GM21526 (cell line): Measurements from ENCODE around the gene ARHGAP9.
A peak's percentile ranks its signal among the peaks of the same experiment; 100 is the strongest.

Experiments
- ATAC-seq: cut with Tn5 transposase; IDR thresholded peaks from one replicate; pipeline ENCODE4 v1.9.1; 2021; ENCODE audit warnings: moderate library complexity; ENCODE audit not compliant: unreplicated experiment, low FRiP score

Gene ARHGAP9

GRCh38 chr12:57475271-57476161, 4.2 kb downstream of the ARHGAP9 start:
- no peak for ATAC-seq

GRCh38 chr12:57474862-57475261, 4.8 kb downstream of the ARHGAP9 start:
- no peak for ATAC-seq

- ATAC-seq, result no peak
These were observed 5.2 kb downstream of the ARHGAP9 start for GRCh38 chr12:57474430-57474829.

GRCh38 chr12:57473886-57474285, 5.8 kb downstream of the ARHGAP9 start:
- no peak for ATAC-seq

- ATAC-seq, result no peak
These were observed 6.3 kb downstream of the ARHGAP9 start for GRCh38 chr12:57473392-57473791.

- no peak for ATAC-seq
These were observed 7.3 kb downstream of the ARHGAP9 start for GRCh38 chr12:57472391-57472790.

- no peak for ATAC-seq
These were observed 8.0 kb downstream of the ARHGAP9 start for GRCh38 chr12:57471661-57472060.

GRCh38 chr12:57470970-57471656, 8.6 kb downstream of the ARHGAP9 start:
- ATAC-seq, result no peak

GRCh38 chr12:57470286-57470969, 9.2 kb downstream of the ARHGAP9 start:
- no peak for ATAC-seq

- ATAC-seq, result no peak
These were observed 10.1 kb downstream of the ARHGAP9 start for GRCh38 chr12:57469296-57470164.

GRCh38 chr12:57467915-57468314, 11.8 kb downstream of the ARHGAP9 start:
- no peak for ATAC-seq

GRCh38 chr12:57467212-57467874, 12.3 kb downstream of the ARHGAP9 start:
- ATAC-seq, result no peak

GRCh38 chr12:57465747-57466505, 13.7 kb downstream of the ARHGAP9 start:
- no peak for ATAC-seq

GRCh38 chr12:57465030-57465746, 14.5 kb downstream of the ARHGAP9 start:
- ATAC-seq, result no peak

GRCh38 chr12:57464569-57464968, 15.1 kb downstream of the ARHGAP9 start:
- ATAC-seq, result no peak

- no peak for ATAC-seq
These were observed 16.8 kb downstream of the ARHGAP9 start for GRCh38 chr12:57462912-57463253.

GRCh38 chr12:57462251-57462911, 17.3 kb downstream of the ARHGAP9 start:
- peak; percentile 69 for ATAC-seq

GRCh38 chr12:57461917-57462250, 17.8 kb downstream of the ARHGAP9 start:
- no peak for ATAC-seq
